SK-N-SH (cell line): ENCODE results near the gene EIF2B5. TPM values are rescaled to one million over a fixed set of nuclear protein-coding genes. Genes with fewer than 3 reads are reported as not detected.

ENCODE experiments used
- CTCF ChIA-PET: fragments of 300-600, 350-600 bp; formaldehyde crosslinking; extraction: SDS; loops from one replicate; lab custom pipeline; 2021; lab: Yijun Ruan, JAX
- POLR2A ChIA-PET: fragments of 350-600 bp; sonication (Branson Sonifier 250); formaldehyde crosslinking; extraction: SDS; loops from one replicate; lab custom pipeline; 2020; ENCODE audit warnings: antibody characterized with exemption, inconsistent platforms; lab: Yijun Ruan, JAX
- DNase-seq: peaks from one replicate; pipeline ENCODE4 v3.0.0; 2012
- H2AFZ ChIP-seq: fragments of 200-600 bp; sonication (generic); 2 replicates; pipeline ENCODE4 v1.8.1; 2016; ENCODE audit warnings: antibody characterized with exemption, mild to moderate bottlenecking, low read depth
- H3F3A ChIP-seq: fragments of 200-600 bp; sonication (generic); replicated peaks from 2 replicates; pipeline ENCODE3; 2016; ENCODE audit warnings: antibody characterized with exemption, mild to moderate bottlenecking; ENCODE audit not compliant: insufficient read depth
- H3K27ac ChIP-seq, 2 experiments: fragments of 200-500 bp in 1 of 2; fragments of 200-600 bp in 1 of 2; sonication (Bioruptor generic) in 1 of 2; sonication (generic), shearing (Covaris generic) in 1 of 2; 2 replicates each; pipeline versions ENCODE4 v1.5.1 to v1.6.1; 2014 to 2016; ENCODE audit warnings: low read depth in 2 of 2, inconsistent platforms in 1 of 2, low read length in 1 of 2, mild to moderate bottlenecking in 1 of 2, mixed read lengths in 1 of 2
- H3K27me3 ChIP-seq: fragments of 200-600 bp; sonication (generic), shearing (Covaris generic); 2 replicates; pipeline ENCODE4 v1.6.1; 2016; ENCODE audit warnings: mixed run types; ENCODE audit not compliant: insufficient read depth
- H3K36me3 ChIP-seq, 2 experiments: fragments of 200-500 bp in 1 of 2; fragments of 200-600 bp in 1 of 2; sonication (Bioruptor generic) in 1 of 2; sonication (generic) in 1 of 2; replicated peaks in 1 of 2; 2 replicates each; pipeline versions ENCODE3 to v1.5.1; 2014 to 2016; ENCODE audit warnings: low read length in 1 of 2, mild to moderate bottlenecking in 1 of 2; ENCODE audit not compliant: insufficient read depth in 2 of 2, control insufficient read depth in 1 of 2
- H3K4me1 ChIP-seq, 2 experiments: fragments of 200-500 bp in 1 of 2; fragments of 200-600 bp in 1 of 2; sonication (Bioruptor generic) in 1 of 2; sonication (generic), shearing (Covaris generic) in 1 of 2; 2 replicates each; pipeline versions ENCODE4 v1.5.1 to v1.6.1; 2014 to 2016; ENCODE audit warnings: low read depth in 1 of 2, low read length in 1 of 2, mixed run types in 1 of 2; ENCODE audit not compliant: insufficient read depth in 2 of 2, control insufficient read depth in 1 of 2
- H3K4me2 ChIP-seq: fragments of 200-600 bp; sonication (generic), shearing (Covaris generic); 2 replicates; pipeline ENCODE4 v1.6.1; 2017; ENCODE audit warnings: mixed run types
- H3K4me3 ChIP-seq, 2 experiments: fragments of 200-500 bp in 1 of 2; fragments of 200-600 bp in 1 of 2; sonication (Bioruptor generic) in 1 of 2; sonication (generic), shearing (Covaris generic) in 1 of 2; 2 replicates each; pipeline versions ENCODE4 v1.5.1 to v1.8.1; 2014 to 2016; ENCODE audit warnings: low read depth in 2 of 2, inconsistent platforms in 1 of 2, low read length in 1 of 2, mild to moderate bottlenecking in 1 of 2, mixed read lengths in 1 of 2, moderate library complexity in 1 of 2
- H3K79me2 ChIP-seq: fragments of 200-600 bp; sonication (generic); 2 replicates; pipeline ENCODE4 v1.8.1; 2017; ENCODE audit warnings: mild to moderate bottlenecking; ENCODE audit not compliant: insufficient read depth
- H3K9ac ChIP-seq: fragments of 200-600 bp; sonication (generic); 2 replicates; pipeline ENCODE4 v1.6.1; 2017; ENCODE audit warnings: mixed run types
- H3K9me2 ChIP-seq: fragments of 200-600 bp; sonication (generic); 2 replicates; pipeline ENCODE4 v1.6.1; 2017; ENCODE audit warnings: mixed run types
- H3K9me3 ChIP-seq: fragments of 200-600 bp; sonication (generic); 2 replicates; pipeline ENCODE4 v1.6.1; 2017; ENCODE audit warnings: mixed run types, mild to moderate bottlenecking, moderate library complexity
- H4K20me1 ChIP-seq: fragments of 200-600 bp; sonication (generic); 2 replicates; pipeline ENCODE4 v1.6.1; 2017; ENCODE audit warnings: mild to moderate bottlenecking, mixed run types; ENCODE audit not compliant: insufficient read depth
- CTCF ChIP-seq: fragments of 200-600 bp; sonication (generic); IDR thresholded peaks from 2 replicates; pipeline ENCODE4 v1.6.1; 2017; ENCODE audit warnings: antibody characterized with exemption, mild to moderate bottlenecking, moderate library complexity
- EP300 ChIP-seq, 2 experiments: IDR thresholded peaks; 2 replicates each; pipeline versions ENCODE4 v1.4.0 to v1.6.1; 2012; ENCODE audit warnings: borderline replicate concordance in 1 of 2, low read depth in 1 of 2, low read length in 1 of 2
- EZH2phosphoT487 ChIP-seq: fragments of 200-600 bp; sonication (generic); IDR thresholded peaks from 2 replicates; pipeline ENCODE4 v1.6.1; 2017; ENCODE audit warnings: low read depth, mixed run types, mild to moderate bottlenecking, antibody characterized with exemption, moderate library complexity, borderline replicate concordance
- FOSL2 ChIP-seq: IDR thresholded peaks from 2 replicates; pipeline ENCODE4 v1.4.0; 2012; ENCODE audit warnings: low read depth, mild to moderate bottlenecking, moderate library complexity, borderline replicate concordance
- GABPA ChIP-seq: IDR thresholded peaks from 2 replicates; pipeline ENCODE4 v1.4.0; 2012; ENCODE audit warnings: low read depth, mild to moderate bottlenecking
- GATA2 ChIP-seq: sonication (generic); formaldehyde crosslinking; IDR thresholded peaks from 2 replicates; pipeline ENCODE4 v1.5.0; 2020; ENCODE audit warnings: mild to moderate bottlenecking, missing genetic modification reagents
- IRF3 ChIP-seq: fragments of 150-350 bp; IDR thresholded peaks from 2 replicates; pipeline ENCODE4 v1.6.1; 2016; ENCODE audit warnings: mild to moderate bottlenecking, low read depth, low read length
- MXI1 ChIP-seq: IDR thresholded peaks from 2 replicates; pipeline ENCODE4 v1.6.1; 2012; ENCODE audit warnings: mild to moderate bottlenecking, low read depth, low read length, improper control_type of control experiment
- NFIC ChIP-seq: IDR thresholded peaks from 2 replicates; pipeline ENCODE4 v1.4.0; 2012; ENCODE audit warnings: borderline replicate concordance
- NRF1 ChIP-seq: IDR thresholded peaks from 2 replicates; pipeline ENCODE4 v1.6.1; 2012; ENCODE audit warnings: low read depth, mild to moderate bottlenecking, low read length
- RAD21 ChIP-seq: IDR thresholded peaks from 2 replicates; pipeline ENCODE4 v1.6.1; 2012; ENCODE audit warnings: mild to moderate bottlenecking, low read length
- REST ChIP-seq: IDR thresholded peaks from 2 replicates; pipeline ENCODE4 v1.6.1; 2012; ENCODE audit warnings: mild to moderate bottlenecking, low read depth, low read length, moderate library complexity
- RXRA ChIP-seq: IDR thresholded peaks from 2 replicates; pipeline ENCODE4 v1.4.0; 2012; ENCODE audit warnings: low read depth, mild to moderate bottlenecking, borderline replicate concordance
- TAF1 ChIP-seq: IDR thresholded peaks from 2 replicates; pipeline ENCODE4 v1.6.1; 2012; ENCODE audit warnings: low read depth, mild to moderate bottlenecking, low read length, moderate library complexity, borderline replicate concordance
- TCF12 ChIP-seq: IDR thresholded peaks from 2 replicates; pipeline ENCODE4 v1.4.0; 2012
- TEAD4 ChIP-seq: IDR thresholded peaks from 2 replicates; pipeline ENCODE4 v1.4.0; 2012; ENCODE audit warnings: mild to moderate bottlenecking, borderline replicate concordance; ENCODE audit not compliant: insufficient read depth
- USF1 ChIP-seq: IDR thresholded peaks from 2 replicates; pipeline ENCODE4 v1.4.0; 2012; ENCODE audit warnings: low read depth, borderline replicate concordance
- WGBS: methylation state at CpG from one replicate; pipeline ENCODE4 v1.1.6; 2017; ENCODE audit warnings: low lambda C conversion rate; 5-methylcytosine and 5-hydroxymethylcytosine counted together
- polyA plus RNA-seq, 3 experiments: library from polyadenylated mRNA; depleted of rRNA; stranded (reverse); fragments of >200 nt; gene quantifications; 2 replicates each; pipeline ENCODE4 v1.2.3, GENCODE V29; 2012

The EIF2B5 gene
- polyA plus RNA-seq, 1 of the 3 experiments (the other 2 are of a cell fraction), result 46.8 TPM

GRCh38 chr3:184097556-184097955 lies 37.6 kb upstream of the EIF2B5 start:
- CTCF ChIA-PET, result interaction anchor here (0.7 kb wide), 1 partner anchor 19 kb away, joined by 3 read pairs; no protein-coding TSS in a partner anchor
- no peak for DNase-seq

More at GRCh38 chr3:184097556-184097955, 37.6 kb upstream of the EIF2B5 start:
- Histone ChIP-seq H3K36me3 (no peaks in the 10 kb centered on the region), H3K9me2 (no peaks in the 10 kb centered on the region), H3K79me2 (no peaks in the 10 kb centered on the region), H3K4me3 (no peak overlapping the region), H3K4me2 (no peak overlapping the region), H3K27me3 (no peaks in the 10 kb centered on the region), H2AFZ (no peak overlapping the region), H4K20me1 (no peaks in the 10 kb centered on the region), H3F3A (no peaks in the 10 kb centered on the region), H3K4me1 (no peaks in the 10 kb centered on the region), H3K9ac (no peak overlapping the region), H3K9me3 (no peaks in the 10 kb centered on the region), H3K27ac (no peak overlapping the region)
- TF ChIP-seq GATA2 (CRISPR knock-in tag) (no peak), FOSL2 (no peak), NRF1 (no peak), RAD21 (no peak), EZH2phosphoT487 (no peak), RXRA (no peak), IRF3 (no peak), USF1 (no peak), TEAD4 (no peak), TCF12 (no peak), REST (no peak), NFIC (no peak), EP300 (IDR thresholded peaks at IDR 0.05; ENCODE audit: borderline replicate concordance in 1 of 2, low read depth in 1 of 2, low read length in 1 of 2) (no peak), MXI1 (no peak), CTCF (no peak), TAF1 (no peak), GABPA (no peak)
- POLR2A ChIA-PET, result no interaction called here
- 29% methylated on average over 6 of the region's 6 CpGs for WGBS
